ENCODE data around the gene AP2B1.

AP2B1 gene

DNA sequence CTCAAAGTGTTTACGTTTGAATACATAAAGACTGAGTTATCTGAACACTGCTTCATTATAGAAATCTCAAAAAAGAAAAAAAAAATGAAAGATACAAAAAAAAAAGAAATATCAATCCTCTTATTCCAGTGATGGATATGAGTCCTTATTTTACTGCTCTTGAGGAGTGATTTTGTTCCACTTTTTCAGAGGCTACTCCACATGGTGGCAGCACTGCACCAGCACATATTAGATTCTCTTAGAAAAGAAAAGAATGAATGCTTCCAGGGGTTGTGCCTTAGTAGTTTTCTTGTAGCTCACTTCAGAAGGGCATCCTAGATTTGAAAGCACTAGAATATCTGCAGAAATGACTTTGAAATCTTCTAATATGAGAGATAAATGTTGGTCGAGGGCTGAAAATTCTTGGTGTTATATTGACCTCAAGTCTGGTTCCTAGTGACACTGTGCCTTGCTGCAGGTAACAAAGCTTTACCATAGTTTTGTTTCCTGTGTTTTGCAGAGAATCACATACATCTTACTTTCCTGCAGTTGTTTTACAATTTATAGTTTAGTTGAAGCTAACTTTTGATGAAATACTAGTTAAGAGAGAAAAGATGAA lies 25.9 kb downstream of the AP2B1 start:
- TF ChIP-seq, protein P1, sequence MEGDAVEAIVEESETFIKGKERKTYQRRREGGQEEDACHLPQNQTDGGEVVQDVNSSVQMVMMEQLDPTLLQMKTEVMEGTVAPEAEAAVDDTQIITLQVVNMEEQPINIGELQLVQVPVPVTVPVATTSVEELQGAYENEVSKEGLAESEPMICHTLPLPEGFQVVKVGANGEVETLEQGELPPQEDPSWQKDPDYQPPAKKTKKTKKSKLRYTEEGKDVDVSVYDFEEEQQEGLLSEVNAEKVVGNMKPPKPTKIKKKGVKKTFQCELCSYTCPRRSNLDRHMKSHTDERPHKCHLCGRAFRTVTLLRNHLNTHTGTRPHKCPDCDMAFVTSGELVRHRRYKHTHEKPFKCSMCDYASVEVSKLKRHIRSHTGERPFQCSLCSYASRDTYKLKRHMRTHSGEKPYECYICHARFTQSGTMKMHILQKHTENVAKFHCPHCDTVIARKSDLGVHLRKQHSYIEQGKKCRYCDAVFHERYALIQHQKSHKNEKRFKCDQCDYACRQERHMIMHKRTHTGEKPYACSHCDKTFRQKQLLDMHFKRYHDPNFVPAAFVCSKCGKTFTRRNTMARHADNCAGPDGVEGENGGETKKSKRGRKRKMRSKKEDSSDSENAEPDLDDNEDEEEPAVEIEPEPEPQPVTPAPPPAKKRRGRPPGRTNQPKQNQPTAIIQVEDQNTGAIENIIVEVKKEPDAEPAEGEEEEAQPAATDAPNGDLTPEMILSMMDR (IDR thresholded peaks at IDR 0.05; ENCODE audit: low read depth, low read length), result peak; percentile 69
- DNase-seq (ENCODE audit: extremely low read depth, low read depth), result no peak

DNA sequence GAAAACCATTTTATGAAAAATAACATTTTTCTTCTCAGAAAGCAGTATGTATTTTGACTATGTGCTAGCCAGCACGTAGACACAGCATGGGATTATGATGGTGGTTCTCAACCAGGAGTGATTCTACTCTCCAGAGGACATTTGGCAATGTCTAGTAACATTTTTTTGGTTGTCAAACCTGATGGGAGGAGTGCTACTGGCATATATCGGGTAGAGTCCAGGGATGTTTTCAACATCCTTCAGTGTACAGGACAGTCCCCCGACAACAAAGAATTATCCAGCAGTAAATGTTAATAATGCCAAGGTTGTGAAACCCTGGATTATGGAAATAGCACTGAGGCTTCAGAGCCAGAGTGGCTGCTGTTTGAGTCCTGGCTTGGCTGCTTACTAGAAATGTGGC lies 27.7 kb downstream of the AP2B1 start:
- no peak for DNase-seq (ENCODE audit: extremely low read depth, low read depth)
- TF ChIP-seq, protein P1 (IDR thresholded peaks at IDR 0.05; ENCODE audit: low read depth, low read length), result no peak

DNA sequence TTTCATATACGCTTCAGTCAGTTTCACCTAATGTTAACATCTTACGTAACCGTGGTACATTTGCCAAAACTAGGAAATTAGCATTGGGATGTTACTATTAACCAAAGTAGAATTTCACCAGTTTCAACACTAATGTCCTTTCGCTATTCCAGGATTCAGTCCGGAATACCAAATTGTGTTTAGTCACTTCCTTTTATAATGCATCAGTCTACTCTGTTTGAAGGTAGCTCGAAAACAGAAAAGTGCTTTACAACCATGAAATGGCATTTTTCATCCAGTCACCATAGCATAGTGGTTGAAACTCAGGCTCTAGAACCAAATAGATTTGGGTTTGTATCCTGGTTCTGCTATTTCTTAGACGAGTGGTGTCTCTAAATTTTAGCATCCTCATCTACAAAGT lies 29.4 kb downstream of the AP2B1 start:
- DNase-seq (ENCODE audit: extremely low read depth, low read depth), result no peak
- TF ChIP-seq, protein P1 (IDR thresholded peaks at IDR 0.05; ENCODE audit: low read depth, low read length), result no peak

DNA sequence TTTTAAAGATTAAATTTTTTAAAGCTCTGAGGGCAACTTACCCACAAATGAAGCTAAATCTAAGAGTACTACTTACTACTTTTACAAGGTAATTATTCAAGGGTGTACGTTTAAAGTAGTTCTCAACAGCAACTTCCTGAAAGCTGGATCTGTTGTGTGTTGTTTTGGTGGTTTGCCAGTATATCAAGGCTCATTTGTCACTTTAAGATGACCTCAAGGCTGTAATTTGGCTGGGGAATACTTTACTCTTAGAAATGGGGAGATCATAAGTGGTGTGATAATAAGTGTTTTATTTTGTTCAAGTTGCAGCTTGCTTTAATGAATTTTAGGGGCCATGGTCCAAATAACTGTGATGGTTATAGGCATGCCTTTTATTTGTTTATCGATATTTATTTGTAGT lies 30.4 kb downstream of the AP2B1 start:
- TF ChIP-seq, protein P1 (IDR thresholded peaks at IDR 0.05; ENCODE audit: low read depth, low read length), result no peak
- DNase-seq (ENCODE audit: extremely low read depth, low read depth), result no peak

DNA sequence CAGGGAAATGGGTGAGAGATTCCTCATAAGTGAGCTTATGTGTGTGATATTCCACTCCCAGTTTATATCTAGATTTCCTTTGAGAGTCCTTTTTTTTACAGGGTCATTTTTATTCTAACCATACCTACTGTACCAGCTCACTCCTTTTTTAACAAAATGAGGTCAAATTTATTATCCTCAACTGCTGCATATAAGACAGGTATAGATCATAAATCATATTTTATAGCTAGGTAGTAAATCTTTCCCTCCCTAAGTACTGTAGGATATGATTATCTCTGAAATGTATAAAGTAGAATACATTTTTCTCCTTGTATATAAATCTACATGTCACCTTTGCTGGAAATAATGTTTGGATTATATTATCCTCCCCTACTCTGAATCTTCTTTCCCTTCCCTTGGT lies 31.5 kb downstream of the AP2B1 start:
- TF ChIP-seq, protein P1 (IDR thresholded peaks at IDR 0.05; ENCODE audit: low read depth, low read length), result no peak
- DNase-seq (ENCODE audit: extremely low read depth, low read depth), result no peak

DNA sequence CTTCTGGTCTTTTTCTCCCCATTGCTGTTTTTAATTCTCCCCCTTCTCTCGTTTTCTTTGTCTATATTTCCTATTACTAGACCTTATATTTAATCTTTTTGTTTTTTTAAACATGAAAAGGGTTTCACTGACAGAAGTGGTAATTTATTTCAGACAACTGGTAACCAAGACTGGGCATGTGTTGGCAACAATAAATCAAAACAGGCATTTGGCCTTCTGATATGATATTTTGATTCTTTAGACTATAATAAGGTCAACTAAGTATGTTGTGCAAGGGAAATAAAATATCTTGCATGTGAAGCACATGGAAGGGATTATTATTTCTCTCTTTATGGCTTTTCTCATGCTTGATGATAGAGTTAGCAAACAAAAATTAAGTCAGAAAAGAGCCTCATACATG lies 34.6 kb downstream of the AP2B1 start:
- no peak for DNase-seq (ENCODE audit: extremely low read depth, low read depth)
- TF ChIP-seq, protein P1 (IDR thresholded peaks at IDR 0.05; ENCODE audit: low read depth, low read length), result no peak

DNA sequence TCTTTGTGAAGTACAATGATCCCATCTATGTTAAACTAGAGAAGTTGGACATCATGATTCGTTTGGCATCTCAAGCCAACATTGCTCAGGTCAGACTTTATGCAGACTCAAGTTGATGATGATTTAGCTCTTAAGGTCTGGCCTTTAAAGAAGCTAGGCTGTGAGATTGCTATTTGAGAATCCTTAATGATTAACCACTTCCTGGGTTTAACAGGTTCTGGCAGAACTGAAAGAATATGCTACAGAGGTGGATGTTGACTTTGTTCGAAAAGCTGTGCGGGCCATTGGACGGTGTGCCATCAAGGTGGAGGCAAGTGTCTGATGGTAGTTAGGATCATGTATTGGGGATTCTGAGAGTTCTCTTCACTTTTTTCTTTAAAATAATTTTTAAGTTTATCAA lies 40.3 kb downstream of the AP2B1 start:
- no peak for DNase-seq (ENCODE audit: extremely low read depth, low read depth)
- TF ChIP-seq, protein P1 (IDR thresholded peaks at IDR 0.05; ENCODE audit: low read depth, low read length), result no peak

Measured in AG09319 (cell line).